Endothelial cell of umbilical vein (primary cell): Measurements from ENCODE around the gene CAT. TPM values are rescaled to one million over a fixed set of nuclear protein-coding genes. Genes with fewer than 3 reads are reported as not detected.

Experiments used
- BruUV-seq: library from RNA; stranded (reverse); fragments of 400-500 nt; replicated peaks from 2 replicates; lab custom pipeline; 2021; lab: Mats Ljungman, UMichigan
- CTCF ChIA-PET: fragments of 300-600, 350-600 bp; sonication (Branson Sonifier 250); formaldehyde crosslinking; loops from one replicate; lab custom pipeline; 2021; ENCODE audit warnings: antibody characterized with exemption, inconsistent platforms; lab: Charles Lee
- POLR2A ChIA-PET: fragments of 300-600, 350-600 bp; sonication (Branson Sonifier 250); formaldehyde crosslinking; loops from one replicate; lab custom pipeline; 2021; ENCODE audit warnings: antibody characterized with exemption, inconsistent platforms; lab: Charles Lee
- DNase-seq: peaks from one replicate; pipeline ENCODE4 v3.0.0-alpha.2; 2011; ENCODE audit warnings: low read depth, low spot score
- FAIRE-seq: peaks from 2 replicates; lab custom pipeline; 2011; peaks lifted over from hg19 to GRCh38; lab: Jason Lieb, UNC
- H2AFZ ChIP-seq: 2 replicates; pipeline ENCODE4 v1.6.0; 2012; ENCODE audit warnings: low read depth, low read length, control low read depth, inconsistent platforms
- H3K27ac ChIP-seq: 2 replicates; pipeline ENCODE4 v1.5.1; 2011; ENCODE audit warnings: low read depth, mild to moderate bottlenecking, control low read depth, low read length, moderate library complexity; ENCODE audit not compliant: insufficient read depth
- H3K27me3 ChIP-seq, 2 experiments: 2 replicates each; pipeline versions ENCODE4 v1.6.0 to v1.6.1; 2011; ENCODE audit warnings: low read length in 2 of 2, mixed read lengths in 1 of 2; ENCODE audit not compliant: control insufficient read depth in 2 of 2, insufficient read depth in 2 of 2
- H3K36me3 ChIP-seq, 2 experiments: 2 replicates in 1 of 2; 3 replicates in 1 of 2; pipeline ENCODE4 v1.5.1; 2011; ENCODE audit warnings: low read length in 2 of 2, mild to moderate bottlenecking in 1 of 2, moderate library complexity in 1 of 2; ENCODE audit not compliant: control insufficient read depth in 2 of 2, insufficient read depth in 2 of 2; ENCODE audit errors: extremely low read depth in 1 of 2
- H3K4me1 ChIP-seq: 3 replicates; pipeline ENCODE4 v1.5.1; 2011; ENCODE audit warnings: mild to moderate bottlenecking, low read length; ENCODE audit not compliant: control insufficient read depth, insufficient read depth; ENCODE audit errors: extremely low read depth
- H3K4me2 ChIP-seq: 2 replicates; pipeline ENCODE4 v1.6.1; 2011; ENCODE audit warnings: low read length, control low read depth, mixed read lengths; ENCODE audit not compliant: insufficient read depth
- H3K4me3 ChIP-seq, 3 experiments: fragments of 200-600 bp in 1 of 3; sonication (generic), shearing (Covaris generic) in 1 of 3; replicated peaks in 1 of 3; 2 replicates each; pipeline ENCODE4 v1.5.1; 2011 to 2016; ENCODE audit warnings: control low read depth in 3 of 3, low read length in 3 of 3, mild to moderate bottlenecking in 2 of 3, inconsistent platforms in 1 of 3, low read depth in 1 of 3, moderate library complexity in 1 of 3; ENCODE audit not compliant: insufficient read depth in 1 of 3
- H3K79me2 ChIP-seq: 2 replicates; pipeline ENCODE4 v1.6.0; 2012; ENCODE audit warnings: low read length, inconsistent platforms; ENCODE audit not compliant: control insufficient read depth, insufficient read depth
- H3K9ac ChIP-seq: replicated peaks from 2 replicates; pipeline ENCODE3; 2011; ENCODE audit warnings: low read length, control low read depth; ENCODE audit not compliant: insufficient read depth; ENCODE audit errors: extremely low read depth
- H3K9me1 ChIP-seq: replicated peaks from 3 replicates; pipeline ENCODE4 v1.6.0; 2011; ENCODE audit warnings: mild to moderate bottlenecking, low read length; ENCODE audit not compliant: control insufficient read depth, insufficient read depth; ENCODE audit errors: extremely low read depth
- H3K9me3 ChIP-seq: replicated peaks from 2 replicates; pipeline ENCODE4 v1.5.1; 2012; ENCODE audit warnings: low read length, inconsistent platforms; ENCODE audit not compliant: control insufficient read depth, insufficient read depth
- H4K20me1 ChIP-seq: replicated peaks from 2 replicates; pipeline ENCODE3; 2011; ENCODE audit warnings: mild to moderate bottlenecking, low read length; ENCODE audit not compliant: control insufficient read depth, insufficient read depth; ENCODE audit errors: extremely low read depth
- EZH2 ChIP-seq: IDR thresholded peaks from 2 replicates; pipeline ENCODE4 v1.6.1; 2012; ENCODE audit warnings: borderline replicate concordance, low read depth, mild to moderate bottlenecking, moderate library complexity, low read length, inconsistent platforms; ENCODE audit not compliant: severe bottlenecking
- FOS ChIP-seq: IDR thresholded peaks from 2 replicates; pipeline ENCODE4 v1.6.1; 2011; ENCODE audit warnings: mild to moderate bottlenecking, low read length, moderate library complexity, borderline replicate concordance; ENCODE audit not compliant: insufficient read depth
- GATA2 ChIP-seq: IDR thresholded peaks from 2 replicates; pipeline ENCODE4 v1.7.0; 2011; ENCODE audit warnings: low read depth, mild to moderate bottlenecking, moderate library complexity, mixed read lengths, low read length; ENCODE audit not compliant: insufficient read length, insufficient read depth
- JUN ChIP-seq: IDR thresholded peaks from 2 replicates; pipeline ENCODE4 v1.6.1; 2011; ENCODE audit warnings: borderline replicate concordance, low read depth; ENCODE audit not compliant: insufficient read length, insufficient read depth
- MAX ChIP-seq: IDR thresholded peaks from 2 replicates; pipeline ENCODE4 v1.6.1; 2011; ENCODE audit not compliant: insufficient read depth, insufficient read length
- MYC ChIP-seq: IDR thresholded peaks from one replicate; pipeline ENCODE4 v1.6.1; 2011; ENCODE audit warnings: mild to moderate bottlenecking, low read depth, low read length
- POLR2A ChIP-seq: IDR thresholded peaks from 2 replicates; pipeline ENCODE4 v1.6.1; 2012; ENCODE audit warnings: low read depth, mild to moderate bottlenecking, control low read depth, low read length
- POLR2AphosphoS5 ChIP-seq: IDR thresholded peaks from 2 replicates; pipeline ENCODE4 v1.6.1; 2012; ENCODE audit warnings: low read depth, mild to moderate bottlenecking, control low read depth, low read length, moderate library complexity; ENCODE audit not compliant: insufficient read depth
- dilution Hi-C: fragments of 300-500 bp; cut with MboI; formaldehyde crosslinking; loops from one replicate; pipeline ENCODE4 v1.15.0; 2019; ENCODE audit warnings: low sequenced_read_pairs; ENCODE audit not compliant: extremely low pct_ligation_motif_present
- intact Hi-C: fragments of 100-400 bp; cut with micrococcal nuclease; formaldehyde crosslinking; loops from one replicate; pipeline ENCODE4 v1.10.0; 2022
- polyA plus RNA-seq, 4 experiments: library from polyadenylated mRNA; depleted of rRNA in 3 of 4; stranded (reverse) in 3 of 4; unstranded in 1 of 4; fragments of >200 nt; gene quantifications; 2 replicates each; pipeline versions ENCODE4 v1.2.1 to v1.2.3, GENCODE V29; 2011 to 2012; ENCODE audit warnings: missing spikeins in 1 of 4
- total RNA-seq: library from RNA; stranded (reverse); gene quantifications from 2 replicates; pipeline ENCODE4 v1.2.3, GENCODE V29; 2021

Gene CAT
- total and polyA plus RNA-seq, 2 donors (not counting 3 experiments of a cell fraction or from before 2014, with no cell fraction given) = 32.7 to 50.5 TPM

GRCh38 chr11:34395916-34396550, 42.7 kb upstream of the CAT start:
- H4K20me1 ChIP-seq = no peaks in the 10 kb centered on the region
- ChIA-PET POLR2A (no interaction called here), CTCF (interaction anchor here (1.2 to 1.4 kb wide), 4 partner anchors 7 to 32 kb away, joined by 3 to 4 read pairs (median 4); no protein-coding TSS in a partner anchor)
- no peaks in the 10 kb centered on the region for H3K4me1 ChIP-seq
- FAIRE-seq = no peak
- peaks cover 0 to 3% of the 10 kb centered on the region in 2 experiments for H3K27me3 ChIP-seq
- intact Hi-C loops (no loop called here), dilution Hi-C loops (no loop called here)
- no peak overlapping the region for H2AFZ ChIP-seq
- H3K79me2 ChIP-seq = no peaks in the 10 kb centered on the region
- H3K9me3 ChIP-seq = no peaks in the 10 kb centered on the region
- H3K4me2 ChIP-seq = no peak overlapping the region
- no peak for TF ChIP-seq MAX
- TF ChIP-seq POLR2AphosphoS5 = no peak
- TF ChIP-seq GATA2 = no peak
- TF ChIP-seq EZH2 = no peak
- TF ChIP-seq JUN = no peak
- no peak for TF ChIP-seq MYC
- no peak for TF ChIP-seq POLR2A
- no peak for TF ChIP-seq FOS
- no peak overlapping the region for H3K4me3 ChIP-seq
- peak; percentile 24 for DNase-seq
- no TSS peak for BruUV-seq
- H3K9ac ChIP-seq = no peak overlapping the region
- no peaks in the 10 kb centered on the region for H3K36me3 ChIP-seq
- H3K27ac ChIP-seq = no peak overlapping the region
- H3K9me1 ChIP-seq = no peaks in the 10 kb centered on the region
